UCSD-AML1 (cell line): Measurements from ENCODE around the gene TMEM150A.
"Not testable (repeated sequence)": the region's sequence is repeated elsewhere in the genome, so short reads cannot be mapped to it uniquely, and the experiment has no call there.

Experiments used
- DNase-seq: peaks from one replicate; lab custom pipeline; 2025; ENCODE audit not compliant: unreplicated experiment; lab: John Stamatoyannopoulos, UW

Gene TMEM150A

DNA sequence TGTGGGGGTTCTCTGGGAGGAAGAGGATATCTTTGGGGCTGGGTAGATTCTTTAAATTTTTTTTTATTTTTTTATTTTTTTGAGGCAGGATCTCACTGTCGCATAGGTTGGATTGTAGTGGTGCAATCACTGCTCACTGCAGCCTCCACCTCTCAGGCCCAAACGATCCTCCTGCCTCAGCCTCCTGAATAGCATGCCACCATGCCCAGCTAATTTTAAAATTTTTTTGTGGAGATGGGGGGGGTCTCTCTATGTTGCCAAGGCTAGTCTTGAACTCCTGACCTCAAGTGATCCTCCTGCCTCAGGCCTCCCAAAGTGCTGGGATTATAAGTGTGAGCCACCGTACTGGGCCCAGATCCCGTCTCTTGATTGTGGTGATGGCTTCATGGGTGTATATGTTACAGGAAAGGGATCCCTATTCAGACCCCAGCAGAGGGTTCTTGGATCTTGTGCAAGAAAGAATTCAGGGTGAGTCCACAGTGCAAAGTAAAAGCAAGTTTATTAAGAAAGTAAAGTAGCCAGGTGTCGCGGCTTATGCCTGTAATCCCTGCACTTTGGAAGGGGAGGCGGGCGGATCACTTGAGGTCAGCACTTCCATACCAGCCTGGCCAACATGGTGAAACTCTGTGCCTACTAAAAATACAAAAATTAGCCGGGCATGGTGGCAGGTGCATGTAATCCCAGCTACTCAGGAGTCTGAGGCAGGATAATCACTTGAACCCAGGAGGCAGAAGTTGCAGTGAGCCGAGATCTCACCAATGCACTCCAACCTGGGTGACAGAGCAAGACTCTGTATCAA lies 11.4 kb upstream of the TMEM150A start:
- no peak for DNase-seq

DNA sequence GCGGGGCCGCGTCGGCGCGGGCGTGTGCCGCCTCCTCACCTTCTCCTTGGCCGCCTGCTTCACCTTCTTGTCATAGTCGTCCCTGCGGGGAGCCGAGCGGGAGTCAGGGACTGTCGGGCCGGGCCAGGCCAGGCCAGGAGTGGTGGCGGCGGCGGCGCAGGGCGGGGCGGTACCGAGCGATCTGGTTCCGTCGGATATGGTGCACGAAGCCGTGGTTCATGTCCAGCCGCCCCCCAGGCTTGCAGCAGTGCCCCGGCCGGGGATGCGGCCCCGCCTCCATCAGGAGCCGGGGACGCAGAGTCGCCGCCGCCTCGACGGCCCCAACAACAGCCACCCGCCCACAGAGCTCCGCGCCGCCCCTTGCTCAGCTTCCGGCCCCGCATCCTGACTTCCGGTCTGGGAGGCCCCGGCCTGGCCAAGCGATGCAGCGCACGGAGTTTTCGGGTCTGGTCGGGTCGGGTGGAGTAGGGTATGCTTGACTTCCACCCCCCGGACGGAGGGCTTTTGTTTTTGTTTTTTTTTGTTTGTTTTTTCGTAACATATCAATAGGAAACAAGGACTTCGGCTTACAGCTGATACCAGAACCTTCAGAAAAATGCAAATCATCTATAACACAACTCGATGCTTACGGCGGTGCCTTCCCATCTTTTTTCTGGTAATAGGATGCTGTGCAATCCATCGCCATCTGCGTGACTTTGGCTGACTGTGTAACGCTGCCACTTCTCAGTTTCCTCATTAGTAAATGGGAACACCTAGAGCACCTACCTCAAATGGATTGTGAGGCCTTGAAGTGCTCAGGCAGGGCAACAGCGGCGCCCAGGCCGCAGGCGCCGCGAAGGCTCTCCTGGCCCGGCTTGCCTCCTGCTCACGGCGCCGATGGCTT lies 9.4 kb upstream of the TMEM150A start, which contains the start of gene C2orf68:
TSS of gene C2orf68 (minus strand) at position 362 of the 883 bp plus-strand sequence. CDS start at position 280, 82 bp downstream.
- DNase-seq: peak; percentile 92

DNA sequence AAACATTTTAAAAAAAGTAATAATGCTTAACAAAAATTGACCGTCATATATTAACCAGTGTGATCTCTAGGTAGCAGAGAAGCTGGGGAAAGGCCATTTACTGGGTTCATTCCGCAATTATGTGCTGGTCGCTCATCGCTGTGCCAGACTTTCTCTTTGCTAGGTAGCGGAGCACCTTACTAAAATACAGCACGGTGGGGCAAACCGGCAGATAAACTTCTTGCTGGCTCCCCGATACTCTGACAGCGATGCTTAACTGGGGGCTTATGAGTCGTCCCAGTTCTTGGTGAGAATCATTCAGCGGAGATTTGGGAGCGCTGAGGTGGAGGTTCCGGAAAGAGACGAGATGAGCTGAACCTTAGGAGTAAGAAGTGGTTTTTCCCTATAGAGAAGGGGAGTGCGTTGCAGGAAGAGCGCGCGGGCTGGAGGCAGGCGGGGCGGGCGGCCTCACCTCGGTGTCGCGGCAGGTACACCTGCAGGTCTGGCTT lies 8.8 kb upstream of the TMEM150A start:
- DNase-seq: no peak

DNA sequence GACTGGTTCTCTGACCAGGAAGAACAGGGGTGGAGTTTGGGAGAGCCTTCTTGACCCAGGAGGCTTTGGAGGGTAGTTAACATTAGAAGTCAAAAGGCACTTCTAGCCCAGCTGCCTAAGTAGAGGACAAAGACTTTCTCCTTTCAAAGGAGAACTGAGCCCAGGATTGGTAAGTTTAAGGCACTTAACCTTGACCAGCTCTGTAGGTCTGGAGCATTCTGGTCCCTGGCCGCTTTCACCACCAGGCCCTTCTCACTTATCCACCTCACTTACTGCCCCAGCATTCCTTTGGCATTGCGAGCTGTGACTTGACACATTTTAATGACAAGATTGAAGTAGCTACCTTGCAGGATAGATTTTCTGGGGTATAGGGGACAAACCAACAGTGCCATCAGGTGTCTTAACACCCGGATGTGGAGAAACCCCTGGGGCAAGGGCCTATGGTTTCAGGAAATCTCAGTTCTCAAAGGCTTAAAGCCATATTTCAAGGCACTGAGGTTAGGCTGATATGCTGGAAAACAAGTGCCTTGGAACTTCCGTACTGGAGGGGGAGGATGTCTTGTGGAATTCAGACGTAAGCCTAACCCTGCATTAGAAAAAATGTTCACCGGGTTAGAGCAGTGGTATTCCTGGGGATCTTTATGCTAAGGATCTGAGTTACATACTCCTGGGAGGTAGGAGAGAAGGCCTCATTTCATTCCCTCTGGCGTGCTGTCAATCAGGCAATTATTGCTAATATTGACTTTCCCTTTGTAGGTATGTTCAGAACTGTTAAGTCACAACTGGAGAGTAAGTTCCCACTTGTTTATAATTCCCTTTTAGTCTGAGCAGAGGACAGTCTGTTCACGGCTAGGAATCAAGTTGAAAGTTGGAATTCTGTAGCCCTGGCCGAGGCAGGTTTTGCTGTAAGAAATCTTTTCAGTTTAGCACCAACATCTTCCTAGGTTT lies 5.0 kb upstream of the TMEM150A start:
- no peak for DNase-seq

DNA sequence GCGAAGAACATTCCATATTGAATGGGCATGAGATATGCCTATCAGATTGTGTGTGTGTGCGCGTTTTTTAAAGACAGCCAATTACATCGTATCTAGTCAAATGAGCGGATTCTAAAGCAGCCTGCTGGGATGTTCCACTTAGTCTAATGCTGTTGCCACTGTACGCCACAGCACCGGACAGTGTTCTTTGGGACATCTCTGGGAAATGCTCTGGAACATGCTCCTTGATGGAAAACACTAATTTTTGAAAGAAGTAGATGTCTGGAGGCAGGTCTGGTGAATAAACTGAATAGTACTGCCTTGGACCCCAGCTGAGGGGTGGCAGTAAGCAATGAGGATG lies 3.6 kb upstream of the TMEM150A start:
- DNase-seq: no peak

DNA sequence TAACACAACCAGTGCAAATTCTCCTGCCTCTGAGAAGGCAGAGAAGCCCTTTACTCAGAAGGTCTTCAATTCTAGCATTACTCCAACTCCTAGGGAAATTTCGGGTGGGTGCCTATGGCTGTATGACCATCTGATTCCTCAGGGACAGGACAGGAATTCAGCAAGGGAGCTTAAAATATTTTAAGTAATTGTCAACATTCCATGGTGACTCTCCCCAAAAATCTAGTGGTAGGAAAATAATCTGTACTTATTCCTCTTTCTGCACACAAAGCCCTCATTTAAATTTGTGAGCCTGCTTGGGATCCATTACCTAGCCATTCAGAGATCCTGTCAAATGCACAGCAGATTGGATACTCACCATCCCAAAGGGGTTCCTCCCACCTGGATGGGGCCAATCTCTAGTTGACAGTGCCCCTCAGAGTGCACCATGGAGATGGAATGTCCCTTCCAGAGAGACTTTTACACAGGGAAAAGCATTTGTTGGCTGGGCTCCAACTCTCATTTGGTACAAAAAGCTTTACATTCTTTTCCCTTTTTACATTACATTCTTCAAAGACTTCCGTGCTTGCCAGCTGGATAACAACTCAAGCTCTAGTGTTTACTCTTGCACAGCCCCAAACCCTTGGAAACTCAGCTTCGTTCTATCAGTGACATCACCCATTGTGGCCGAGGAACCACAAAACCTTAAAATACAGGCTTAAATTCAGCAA lies 3.1 kb upstream of the TMEM150A start:
- DNase-seq: no peak

DNA sequence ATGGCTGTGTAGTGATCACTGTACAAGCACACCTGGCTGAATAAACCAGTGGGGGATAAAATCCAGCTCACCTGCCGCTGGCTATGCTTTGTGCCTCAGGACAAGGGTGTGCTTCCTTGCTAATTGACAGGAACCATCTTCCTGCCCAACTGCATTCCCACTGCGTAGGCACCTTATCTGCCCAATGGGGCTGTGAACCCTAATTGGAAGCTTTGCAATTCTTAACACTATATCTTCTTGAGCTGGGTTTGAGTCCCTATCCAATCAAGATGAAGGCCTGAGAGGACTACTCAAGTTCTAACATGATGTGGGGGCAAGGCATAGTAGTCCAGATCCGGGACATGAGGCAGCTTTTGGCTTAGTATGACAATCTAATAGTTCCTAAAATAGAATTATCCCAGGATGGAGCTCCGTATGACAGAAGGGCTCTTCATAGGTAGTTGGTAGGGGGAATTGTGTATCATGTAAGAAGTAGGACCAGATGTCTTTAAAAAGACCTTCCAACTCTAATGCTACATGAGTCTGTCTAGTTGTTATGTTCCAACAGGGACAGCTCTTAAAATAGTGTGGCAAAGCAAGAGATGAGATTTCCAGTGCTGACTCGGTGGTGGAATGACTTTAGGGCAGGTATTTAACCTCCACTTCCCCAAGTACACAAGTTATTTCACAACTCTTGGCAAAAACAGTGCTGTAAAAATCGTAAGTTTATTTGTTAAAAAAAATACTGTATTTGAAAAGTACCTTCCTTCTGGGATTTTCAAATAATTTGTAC lies 2.3 kb upstream of the TMEM150A start:
- no peak for DNase-seq

DNA sequence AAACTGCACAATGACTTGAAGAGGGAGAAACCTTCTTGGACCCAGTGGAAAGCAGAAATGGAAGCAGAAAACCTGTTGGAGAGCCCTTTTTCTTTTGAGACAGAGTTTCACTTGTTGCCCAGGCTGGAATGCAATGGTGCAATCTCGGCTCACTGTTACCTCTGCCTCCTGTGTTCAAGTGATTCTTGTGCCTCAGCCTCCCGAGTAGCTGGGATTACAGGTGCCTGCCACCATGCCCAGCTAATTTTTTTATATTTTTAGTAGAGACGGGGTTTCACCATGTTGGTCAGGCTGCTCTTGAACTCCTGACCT lies 1.6 kb upstream of the TMEM150A start:
- DNase-seq: not testable (repeated sequence)

DNA sequence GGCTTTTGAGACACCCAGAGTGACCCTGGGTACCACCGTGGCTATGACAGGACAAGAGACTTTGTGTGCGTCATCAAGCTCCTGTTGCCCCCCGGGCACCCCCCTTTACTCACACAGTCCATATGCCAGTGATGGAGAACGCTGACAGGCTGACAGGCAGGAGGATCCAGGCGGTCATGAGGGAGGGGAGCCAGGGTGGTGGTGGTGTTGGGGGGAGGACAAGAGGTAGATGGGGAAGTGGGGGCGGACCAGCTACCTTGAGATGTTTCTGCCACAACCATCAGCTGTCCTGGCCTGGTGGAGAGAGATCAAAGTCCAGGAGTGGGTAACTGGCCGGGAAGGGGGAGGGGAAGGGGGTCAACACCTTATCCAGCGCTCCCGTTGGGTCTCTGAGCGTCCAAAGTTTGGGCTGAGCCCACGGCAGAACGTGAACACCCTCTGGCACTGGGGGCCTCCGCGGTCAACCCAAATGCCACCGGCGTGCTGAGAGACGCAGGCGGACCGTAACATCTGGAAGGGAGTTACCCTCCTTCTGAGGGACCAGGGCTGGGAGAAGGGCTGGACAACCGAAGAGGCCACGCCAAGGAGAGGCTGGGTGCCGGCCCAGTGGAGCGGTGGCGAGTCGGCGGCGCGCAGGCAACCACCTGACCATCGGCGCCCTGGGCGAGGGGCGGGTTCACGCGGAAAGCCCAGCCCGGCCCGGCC lies 575 bp downstream of the TMEM150A start:
- DNase-seq: no peak

DNA sequence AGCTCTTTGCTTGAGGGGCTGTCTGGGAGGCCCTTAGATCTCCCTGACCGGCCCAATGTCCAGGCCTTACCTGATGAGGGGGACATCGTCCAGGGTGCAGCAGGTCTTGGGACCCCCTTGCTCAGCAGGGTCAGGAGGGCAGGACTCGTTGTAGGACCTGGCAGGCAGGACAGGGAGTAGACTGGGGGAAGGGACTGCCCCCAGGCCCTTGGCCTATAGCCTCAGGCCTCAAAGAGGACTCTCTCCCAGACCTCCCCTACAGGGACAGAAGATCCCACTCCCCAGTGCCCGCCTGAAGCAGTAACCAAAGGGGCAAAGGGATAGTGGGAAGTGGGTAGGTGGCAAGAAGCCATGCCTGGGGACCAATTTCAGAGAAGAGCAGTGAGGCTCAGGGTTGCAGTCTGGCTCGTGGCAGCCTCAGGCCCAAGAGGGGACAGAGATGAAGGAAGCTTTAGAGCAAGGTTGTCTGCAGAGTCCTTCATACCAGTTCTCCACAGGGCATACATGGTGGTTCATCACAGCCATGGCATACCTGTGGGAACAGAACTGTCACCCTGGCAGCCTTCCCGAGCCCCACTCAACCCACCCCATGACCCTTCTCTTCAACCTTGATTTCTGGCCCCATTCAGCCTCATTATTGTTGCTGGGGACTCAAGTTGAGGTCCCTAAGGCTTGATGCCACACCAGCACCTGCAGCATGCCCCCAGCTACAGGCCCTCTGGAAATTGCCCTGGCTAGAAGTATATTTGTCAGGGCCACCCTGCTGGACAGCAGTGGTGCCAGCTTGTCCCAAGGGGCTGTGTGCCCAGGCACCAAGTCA lies 1.3 kb downstream of the TMEM150A start:
- no peak for DNase-seq

DNA sequence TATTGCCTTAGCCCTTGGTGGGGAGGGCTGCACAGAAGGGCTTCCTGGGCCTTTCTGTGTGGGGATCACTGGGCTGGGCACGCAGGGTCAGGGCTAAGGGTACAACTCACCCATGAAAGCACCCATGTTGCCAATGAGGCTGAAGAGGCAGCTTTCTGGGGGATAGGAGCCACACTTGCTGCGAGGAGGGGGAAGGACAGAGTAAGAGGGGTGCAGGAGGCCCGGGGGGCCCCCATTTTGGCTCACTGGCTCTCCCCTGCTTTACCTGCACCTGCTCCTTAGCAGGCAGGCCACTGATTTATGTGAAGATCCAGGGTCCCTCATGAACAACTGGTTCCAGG lies 2.3 kb downstream of the TMEM150A start:
- no peak for DNase-seq

DNA sequence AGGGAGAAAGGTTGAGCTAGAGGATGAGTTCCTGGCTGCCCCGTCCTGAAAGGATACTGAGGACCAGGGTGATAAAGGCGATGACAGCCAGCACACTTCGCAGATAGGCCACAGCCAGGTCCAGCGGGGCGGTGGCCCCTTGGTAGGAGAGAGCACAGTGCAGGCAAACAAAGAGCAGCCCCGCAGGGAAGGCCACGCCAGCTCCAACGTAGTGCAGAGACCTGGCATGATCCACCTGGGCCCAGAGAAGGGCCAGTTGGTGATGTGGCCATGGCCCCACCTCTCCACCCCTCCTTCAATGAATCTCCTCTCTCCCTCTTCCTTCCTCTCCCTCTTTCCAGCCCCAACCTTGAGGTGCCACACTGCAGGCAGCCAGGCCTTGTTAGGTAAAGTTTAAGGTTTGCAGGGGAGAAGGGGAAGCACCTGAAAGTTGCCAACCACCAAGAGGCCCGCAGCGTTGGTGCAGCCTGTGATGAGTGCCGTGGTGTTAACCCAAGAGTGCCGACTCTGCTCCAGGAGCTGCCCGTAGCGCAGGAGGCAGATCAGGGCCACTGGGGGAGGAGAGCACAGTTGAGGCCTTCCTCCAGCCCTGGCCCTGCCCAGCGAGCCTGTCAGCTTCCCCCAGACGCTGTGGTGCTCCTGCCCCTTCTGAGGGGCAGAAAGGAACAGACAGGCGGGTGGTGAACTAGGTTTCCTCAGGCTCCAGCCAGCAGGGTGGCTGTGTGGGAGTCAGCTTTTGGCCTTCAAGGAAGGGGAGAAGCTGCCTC lies 2.8 kb downstream of the TMEM150A start:
- DNase-seq: peak; percentile 32

DNA sequence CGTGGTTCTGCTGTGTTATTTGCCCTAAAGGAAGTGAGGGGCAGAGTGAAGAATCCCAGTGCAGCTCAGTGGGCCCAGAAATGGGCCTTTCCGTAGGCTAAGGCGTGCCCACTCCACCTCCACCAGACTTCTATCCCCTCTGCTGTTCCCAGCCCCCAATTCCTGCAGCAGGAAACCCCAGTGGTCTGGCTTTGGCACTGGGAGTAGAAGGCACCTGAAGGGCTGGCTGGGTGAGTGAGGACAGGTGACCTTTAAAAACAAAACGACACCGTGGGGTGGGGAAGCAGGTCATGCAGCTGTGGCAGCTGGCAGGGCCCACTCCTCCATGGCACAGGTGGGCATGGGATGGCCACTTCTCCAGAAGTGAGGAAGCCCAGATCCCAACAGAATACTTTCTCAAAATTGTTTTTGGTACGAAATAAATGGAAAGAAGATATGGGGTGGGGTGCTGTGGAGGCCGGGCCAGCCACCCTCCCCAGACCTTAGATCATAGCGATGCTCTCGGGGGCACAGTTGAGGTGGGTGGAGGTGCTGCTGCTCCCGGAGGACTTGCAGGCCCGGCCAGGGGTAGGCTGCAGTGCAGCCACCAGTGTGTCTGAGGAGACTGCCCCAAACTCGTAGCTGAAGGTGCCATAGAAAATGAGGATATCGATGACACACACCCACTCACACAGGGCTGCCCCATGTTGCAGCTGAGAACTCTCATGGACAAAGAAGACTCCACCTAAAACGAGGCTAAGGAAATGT lies 3.7 kb downstream of the TMEM150A start:
- no peak for DNase-seq

DNA sequence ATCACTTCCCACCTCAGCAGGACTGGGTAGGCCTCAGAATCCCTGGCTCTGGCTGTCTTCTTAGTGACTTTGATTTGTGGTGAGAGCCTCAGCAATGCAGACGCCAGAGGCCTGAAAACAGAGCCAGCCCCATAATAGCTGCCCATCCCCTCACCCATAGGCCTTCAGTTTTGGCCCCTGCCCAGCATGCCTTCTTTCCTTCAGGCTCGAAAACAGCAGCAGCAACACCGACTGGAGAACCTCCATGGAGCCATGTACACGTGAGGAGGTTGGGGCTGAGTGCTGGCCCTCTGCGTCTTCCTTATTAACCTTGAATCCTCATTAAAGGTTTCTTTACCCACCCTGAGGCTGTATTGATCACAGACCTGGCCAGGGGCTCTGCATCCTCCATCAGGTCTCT lies 5.3 kb downstream of the TMEM150A start:
- no peak for DNase-seq

DNA sequence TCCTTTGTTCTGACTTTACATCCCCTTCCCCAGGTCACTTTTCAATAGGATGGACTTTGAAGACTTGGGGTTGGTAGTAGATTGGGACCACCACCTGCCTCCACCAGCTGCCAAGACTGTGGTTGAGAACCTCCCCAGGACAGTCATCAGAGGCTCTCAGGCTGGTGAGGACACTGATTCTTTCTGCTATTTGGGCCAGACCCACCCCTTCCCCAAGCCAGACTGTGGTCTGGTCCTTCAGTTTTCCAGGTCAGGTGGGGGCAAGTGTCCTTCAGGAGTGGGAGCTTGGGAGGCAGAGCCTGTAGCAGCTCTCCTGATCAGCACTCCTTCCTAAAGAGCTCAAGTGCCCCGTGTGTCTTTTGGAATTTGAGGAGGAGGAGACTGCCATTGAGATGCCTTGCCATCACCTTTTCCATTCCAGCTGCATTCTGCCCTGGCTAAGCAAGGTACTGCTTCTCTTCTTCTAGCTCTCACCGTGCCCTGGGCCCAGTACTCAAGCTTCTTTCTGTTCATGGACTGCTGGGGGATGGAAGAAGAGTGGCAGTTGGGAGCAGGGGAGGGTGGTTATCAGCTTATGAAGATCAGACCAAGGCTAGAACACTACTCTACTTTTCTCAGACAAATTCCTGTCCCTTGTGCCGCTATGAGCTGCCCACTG lies 5.9 kb downstream of the TMEM150A start:
- DNase-seq: no peak

DNA sequence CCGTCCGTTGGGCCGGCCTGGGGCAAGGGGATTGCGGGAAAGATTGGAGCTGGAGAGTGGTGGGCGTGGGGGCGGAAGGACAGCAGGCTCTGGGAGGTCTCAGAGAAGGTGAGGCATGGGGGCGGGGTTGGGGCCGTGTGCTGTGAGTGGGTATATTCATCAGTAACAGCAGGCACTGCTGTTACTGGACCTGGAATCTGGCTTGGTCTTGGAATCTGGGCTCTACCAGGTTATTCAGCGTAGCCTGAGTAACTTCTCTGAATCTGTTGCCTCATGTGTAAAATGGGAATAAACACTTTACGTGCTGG lies 6.5 kb downstream of the TMEM150A start:
- DNase-seq: no peak
